Ascending aorta (tissue), 2 donors: ENCODE data around the gene ENC1. TPM values are rescaled to one million over a fixed set of nuclear protein-coding genes. Genes with fewer than 3 reads are reported as not detected.

Experiments
- DNase-seq, 2 donors: peaks; one replicate each; pipeline ENCODE4 v3.0.0-alpha.2; 2019; ENCODE audit warnings: low spot score in 2 of 2
- H3K27ac ChIP-seq, 2 donors: fragments of 200-600 bp; sonication (generic); one replicate each; pipeline ENCODE4 v1.5.1; 2016 to 2017; ENCODE audit warnings: mild to moderate bottlenecking in 1 of 2
- H3K27me3 ChIP-seq: fragments of 200-600 bp; sonication (generic); one replicate; pipeline ENCODE4 v1.5.1; 2017
- H3K36me3 ChIP-seq, 2 donors: fragments of 200-600 bp; sonication (generic); one replicate each; pipeline ENCODE4 v1.5.1; 2016
- H3K4me1 ChIP-seq, 2 donors: fragments of 200-600 bp; sonication (generic); one replicate each; pipeline ENCODE4 v1.5.1; 2016 to 2017; ENCODE audit warnings: mild to moderate bottlenecking in 1 of 2
- H3K4me3 ChIP-seq, 2 donors: fragments of 200-600 bp; sonication (generic); one replicate each; pipeline ENCODE4 v1.5.1; 2016 to 2017; ENCODE audit warnings: mild to moderate bottlenecking in 1 of 2
- H3K9me3 ChIP-seq, 2 donors: fragments of 200-600 bp; sonication (generic); one replicate each; pipeline ENCODE4 v1.5.1; 2016
- intact Hi-C: fragments of 100-400 bp; cut with DNase I; formaldehyde crosslinking; loops from one replicate; pipeline ENCODE4 v1.15.1; 2023
- total RNA-seq: library from RNA; depleted of rRNA; stranded (reverse); fragments of >200 nt; gene quantifications from one replicate; pipeline ENCODE4 v1.1.0, GENCODE V29; 2016
- TF ChIP-seq, protein P1 (sequence below), 3 experiments: fragments of 200-600 bp in 2 of 3; fragments of 450-650 bp in 1 of 3; sonication (generic) in 2 of 3; IDR thresholded peaks; one replicate each; pipeline ENCODE4 v1.5.1; 2016 to 2019; ENCODE audit warnings: antibody characterized with exemption in 3 of 3, mild to moderate bottlenecking in 1 of 3, moderate library complexity in 1 of 3

Gene ENC1
- total RNA-seq, 1 donor from 2014 or later, result 12.9 TPM

DNA sequence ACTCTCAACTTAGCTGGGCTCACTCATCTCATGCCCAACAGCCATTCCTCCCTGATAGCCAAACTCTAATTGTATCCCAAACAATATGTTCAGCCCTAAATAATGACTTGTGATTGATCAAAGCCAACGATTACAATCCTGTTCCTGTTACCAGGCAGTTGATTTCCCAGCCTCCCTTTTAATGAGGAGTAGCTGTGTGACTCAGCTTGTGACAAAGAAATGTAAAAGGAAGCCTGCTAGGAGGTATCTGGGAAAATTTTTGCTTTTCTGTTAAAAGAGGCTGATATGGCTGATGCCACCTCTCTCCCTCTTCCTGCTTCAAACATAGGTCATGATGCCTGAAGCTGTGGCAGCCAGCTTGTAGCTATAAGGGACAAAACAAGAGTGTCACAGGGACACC is 19.6 kb upstream of the ENC1 start:
- intact Hi-C loops, result no loop called here
- Histone ChIP-seq H3K9me3 (no peaks in the 10 kb centered on the region), H3K4me1 (no peaks in the 10 kb centered on the region), H3K27me3 (no peaks in the 10 kb centered on the region), H3K27ac (no peak overlapping the region), H3K36me3 (no peaks in the 10 kb centered on the region), H3K4me3 (no peak overlapping the region)
- no peak for DNase-seq
- TF ChIP-seq, protein P1, sequence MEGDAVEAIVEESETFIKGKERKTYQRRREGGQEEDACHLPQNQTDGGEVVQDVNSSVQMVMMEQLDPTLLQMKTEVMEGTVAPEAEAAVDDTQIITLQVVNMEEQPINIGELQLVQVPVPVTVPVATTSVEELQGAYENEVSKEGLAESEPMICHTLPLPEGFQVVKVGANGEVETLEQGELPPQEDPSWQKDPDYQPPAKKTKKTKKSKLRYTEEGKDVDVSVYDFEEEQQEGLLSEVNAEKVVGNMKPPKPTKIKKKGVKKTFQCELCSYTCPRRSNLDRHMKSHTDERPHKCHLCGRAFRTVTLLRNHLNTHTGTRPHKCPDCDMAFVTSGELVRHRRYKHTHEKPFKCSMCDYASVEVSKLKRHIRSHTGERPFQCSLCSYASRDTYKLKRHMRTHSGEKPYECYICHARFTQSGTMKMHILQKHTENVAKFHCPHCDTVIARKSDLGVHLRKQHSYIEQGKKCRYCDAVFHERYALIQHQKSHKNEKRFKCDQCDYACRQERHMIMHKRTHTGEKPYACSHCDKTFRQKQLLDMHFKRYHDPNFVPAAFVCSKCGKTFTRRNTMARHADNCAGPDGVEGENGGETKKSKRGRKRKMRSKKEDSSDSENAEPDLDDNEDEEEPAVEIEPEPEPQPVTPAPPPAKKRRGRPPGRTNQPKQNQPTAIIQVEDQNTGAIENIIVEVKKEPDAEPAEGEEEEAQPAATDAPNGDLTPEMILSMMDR (IDR thresholded peaks at IDR 0.05), result no peak

DNA sequence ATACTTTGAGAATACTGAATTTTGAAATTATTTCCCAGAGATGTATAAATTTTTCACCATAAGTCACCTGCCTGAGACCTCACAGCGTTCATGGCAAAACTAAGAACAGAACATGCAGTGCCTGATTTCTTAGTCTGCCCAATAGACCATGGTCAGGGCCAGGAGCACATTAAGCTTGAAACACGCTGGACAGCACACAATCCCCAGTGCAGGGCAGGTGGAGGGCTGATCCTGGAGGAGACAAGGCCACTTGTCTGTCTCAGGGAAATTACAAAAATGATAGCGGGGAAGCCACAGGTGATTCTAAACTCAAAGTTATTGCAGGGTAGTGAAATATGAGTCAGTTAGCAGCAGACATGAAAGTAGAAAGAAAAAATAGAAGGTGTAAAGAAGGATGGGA is 18.6 kb upstream of the ENC1 start:
- no peaks in the 10 kb centered on the region for H3K9me3 ChIP-seq
- TF ChIP-seq, protein P1 (IDR thresholded peaks at IDR 0.05), result no peak
- H3K36me3 ChIP-seq, result no peaks in the 10 kb centered on the region
- intact Hi-C loops, result no loop called here
- DNase-seq, result no peak
- no peak overlapping the region for H3K27ac ChIP-seq
- no peaks in the 10 kb centered on the region for H3K4me1 ChIP-seq
- no peak overlapping the region for H3K4me3 ChIP-seq
- no peaks in the 10 kb centered on the region for H3K27me3 ChIP-seq

DNA sequence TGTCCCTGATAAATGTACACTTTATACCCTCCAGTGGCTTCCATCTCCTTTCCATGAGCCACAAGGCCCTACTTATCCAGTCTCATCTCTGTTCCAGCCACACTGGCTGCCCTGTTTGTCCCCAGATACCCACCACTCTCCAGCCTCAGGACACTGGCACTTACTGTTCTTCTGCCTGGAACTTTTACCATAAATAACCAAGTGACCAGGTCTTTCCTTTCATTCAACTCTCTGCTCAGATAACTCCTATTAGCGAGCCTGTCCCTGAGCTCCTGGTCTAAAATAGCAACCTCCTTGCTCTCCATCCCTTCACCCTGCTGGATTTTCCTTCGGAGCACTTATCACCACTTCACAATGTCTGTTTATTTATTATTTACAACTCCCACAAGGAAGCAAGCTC is 16.6 kb upstream of the ENC1 start:
- H3K27ac ChIP-seq, result no peak overlapping the region

DNA sequence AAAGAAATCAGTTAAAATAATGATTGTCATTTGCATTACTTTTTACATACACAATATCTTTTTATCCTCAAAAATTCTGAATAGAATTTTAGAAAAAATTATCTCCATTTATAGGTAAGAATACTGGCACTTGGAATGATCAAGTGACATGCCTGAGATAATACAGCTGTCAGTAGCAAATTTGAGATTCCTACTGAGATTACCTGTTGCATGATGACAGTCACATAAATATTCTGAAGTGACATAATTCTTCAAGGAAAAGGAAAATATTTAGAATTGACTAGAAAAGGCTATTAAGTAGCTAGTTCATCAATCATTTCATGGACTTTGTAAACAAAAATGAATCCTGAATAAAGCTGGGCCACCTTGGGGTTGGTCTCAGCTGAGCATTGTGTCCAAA is 15.2 kb upstream of the ENC1 start:
- DNase-seq, result no peak
- Histone ChIP-seq H3K36me3 (no peaks in the 10 kb centered on the region), H3K27ac (no peak overlapping the region), H3K9me3 (no peaks in the 10 kb centered on the region), H3K27me3 (no peaks in the 10 kb centered on the region), H3K4me3 (no peak overlapping the region), H3K4me1 (no peaks in the 10 kb centered on the region)
- intact Hi-C loops, result no loop called here
- TF ChIP-seq, protein P1 (IDR thresholded peaks at IDR 0.05), result no peak

More for the DNA sequence above, 16.6 kb upstream of the ENC1 start:
- H3K36me3 ChIP-seq, result no peaks in the 10 kb centered on the region
- H3K27me3 ChIP-seq, result no peaks in the 10 kb centered on the region
- no peak for DNase-seq
- intact Hi-C loops, result no loop called here
- TF ChIP-seq, protein P1 (IDR thresholded peaks at IDR 0.05), result no peak
- H3K4me1 ChIP-seq, result no peaks in the 10 kb centered on the region
- H3K9me3 ChIP-seq, result no peaks in the 10 kb centered on the region
- H3K4me3 ChIP-seq, result no peak overlapping the region

DNA sequence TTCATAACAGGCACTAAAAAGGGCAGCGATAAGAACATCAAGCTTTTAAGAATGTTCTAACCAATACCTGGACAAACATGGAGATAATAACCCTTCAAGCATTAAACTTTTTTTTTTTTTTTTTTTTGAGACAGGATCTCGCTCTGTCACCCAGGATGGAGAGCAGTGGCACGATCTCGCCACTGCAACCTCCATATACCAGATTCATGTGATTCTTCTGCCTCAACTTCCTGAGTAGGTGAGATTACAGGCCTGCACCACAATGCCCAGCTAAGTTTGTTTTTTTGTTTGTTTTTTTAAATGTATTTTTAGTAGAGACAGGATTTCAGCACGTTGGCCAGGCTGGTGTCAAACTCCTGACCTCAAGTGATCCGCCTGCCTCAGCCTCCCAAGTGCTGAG is 14.7 kb upstream of the ENC1 start:
- DNase-seq, result no peak
- intact Hi-C loops, result no loop called here
- TF ChIP-seq, protein P1 (IDR thresholded peaks at IDR 0.05), result no peak

DNA sequence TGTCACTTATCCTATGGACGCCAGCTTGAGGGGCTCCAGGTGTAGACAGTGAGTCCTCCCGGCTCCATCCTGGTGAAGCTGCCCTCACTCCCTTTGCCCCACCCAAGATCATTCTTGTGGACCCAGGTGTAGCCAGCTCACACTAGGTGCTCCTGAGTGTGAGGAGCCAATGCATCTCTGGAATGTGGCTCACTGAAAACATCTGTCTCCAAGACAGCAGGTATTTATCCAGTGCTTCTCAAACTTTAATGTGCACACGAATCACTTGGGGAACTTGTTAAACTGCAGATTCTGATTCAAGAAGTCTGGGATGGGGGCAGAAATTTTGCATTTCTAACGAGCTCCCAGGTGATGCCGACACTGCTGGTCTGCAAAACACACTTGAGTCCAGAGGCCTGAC is 13.5 kb upstream of the ENC1 start:
- Histone ChIP-seq H3K4me1 (peaks cover 0 to 4% of the 10 kb centered on the region in 2 donors), H3K36me3 (no peaks in the 10 kb centered on the region), H3K4me3 (no peak overlapping the region), H3K9me3 (no peaks in the 10 kb centered on the region), H3K27ac (no peak overlapping the region), H3K27me3 (no peaks in the 10 kb centered on the region)
- intact Hi-C loops, result no loop called here
- no peak for DNase-seq
- TF ChIP-seq, protein P1 (IDR thresholded peaks at IDR 0.05), result no peak

More for the DNA sequence above, 14.7 kb upstream of the ENC1 start:
- no peak overlapping the region for H3K4me3 ChIP-seq
- H3K9me3 ChIP-seq, result no peaks in the 10 kb centered on the region
- no peaks in the 10 kb centered on the region for H3K4me1 ChIP-seq
- no peak overlapping the region for H3K27ac ChIP-seq
- H3K27me3 ChIP-seq, result no peaks in the 10 kb centered on the region
- H3K36me3 ChIP-seq, result no peaks in the 10 kb centered on the region
